A673 (cell line): ENCODE results near the gene EMP1.

ENCODE experiments used
- EZH2 ChIP-seq: fragments of 200-600 bp; sonication (generic); IDR thresholded peaks from 2 replicates; pipeline ENCODE4 v1.6.1; 2017; ENCODE audit warnings: borderline replicate concordance, low read depth, mild to moderate bottlenecking, mixed read lengths, antibody characterized with exemption, low read length; ENCODE audit not compliant: poor library complexity, severe bottlenecking
- TF ChIP-seq, protein P1 (sequence below): fragments of 300-800, 200-600 bp; sonication (generic); conservative IDR thresholded peaks from 2 replicates; pipeline ENCODE4 v1.5.1; 2017; ENCODE audit warnings: low read depth, mild to moderate bottlenecking, antibody characterized with exemption, low read length, moderate library complexity, mixed read lengths

- TF ChIP-seq, protein P1, sequence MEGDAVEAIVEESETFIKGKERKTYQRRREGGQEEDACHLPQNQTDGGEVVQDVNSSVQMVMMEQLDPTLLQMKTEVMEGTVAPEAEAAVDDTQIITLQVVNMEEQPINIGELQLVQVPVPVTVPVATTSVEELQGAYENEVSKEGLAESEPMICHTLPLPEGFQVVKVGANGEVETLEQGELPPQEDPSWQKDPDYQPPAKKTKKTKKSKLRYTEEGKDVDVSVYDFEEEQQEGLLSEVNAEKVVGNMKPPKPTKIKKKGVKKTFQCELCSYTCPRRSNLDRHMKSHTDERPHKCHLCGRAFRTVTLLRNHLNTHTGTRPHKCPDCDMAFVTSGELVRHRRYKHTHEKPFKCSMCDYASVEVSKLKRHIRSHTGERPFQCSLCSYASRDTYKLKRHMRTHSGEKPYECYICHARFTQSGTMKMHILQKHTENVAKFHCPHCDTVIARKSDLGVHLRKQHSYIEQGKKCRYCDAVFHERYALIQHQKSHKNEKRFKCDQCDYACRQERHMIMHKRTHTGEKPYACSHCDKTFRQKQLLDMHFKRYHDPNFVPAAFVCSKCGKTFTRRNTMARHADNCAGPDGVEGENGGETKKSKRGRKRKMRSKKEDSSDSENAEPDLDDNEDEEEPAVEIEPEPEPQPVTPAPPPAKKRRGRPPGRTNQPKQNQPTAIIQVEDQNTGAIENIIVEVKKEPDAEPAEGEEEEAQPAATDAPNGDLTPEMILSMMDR: no peak
- no peak for TF ChIP-seq EZH2
Observed at GRCh38 chr12:13162904-13163303, 33.6 kb upstream of the EMP1 start.
